ENCODE results near the gene CKS1B.

CKS1B gene

DNA sequence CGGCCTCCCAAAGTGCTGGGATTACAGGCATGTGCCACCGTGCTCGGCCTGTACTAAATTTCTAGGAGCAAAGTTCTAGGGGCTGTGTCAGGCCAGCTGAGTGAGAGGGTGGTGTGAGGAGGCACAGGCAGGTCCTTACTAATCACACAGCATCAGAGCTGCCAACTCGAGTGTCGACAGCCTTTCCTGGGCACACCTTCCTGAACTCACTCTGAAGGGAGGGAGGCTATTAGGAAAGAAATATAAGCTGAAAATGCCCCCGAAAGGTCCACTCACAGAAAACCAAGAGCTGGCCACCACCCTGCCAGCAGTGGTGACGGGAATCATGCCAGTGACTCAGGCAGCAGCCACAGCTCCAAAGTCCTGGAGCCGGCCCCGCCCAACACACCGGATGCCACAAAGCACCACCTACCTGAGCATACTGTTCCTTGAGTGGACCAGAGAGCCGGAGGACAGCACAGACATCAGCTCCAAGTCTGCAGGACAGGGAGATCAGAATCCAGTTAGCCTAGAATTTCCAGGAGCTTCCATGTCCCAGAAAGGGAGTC, 42.5 kb upstream of the CKS1B start:
- H3K9me2 ChIP-seq (replicated peaks; ENCODE audit: insufficient read depth, low read length): no peaks in the 10 kb centered on the region
- no peak for DNase-seq
- no peak overlapping the region for H3K27ac ChIP-seq (ENCODE audit: low read length)
- H3K79me2 ChIP-seq (ENCODE audit: low read length): peaks cover 20% of the 10 kb centered on the region
- H3K27me3 ChIP-seq (replicated peaks; ENCODE audit: insufficient read depth, low read length): no peaks in the 10 kb centered on the region
- H3K9ac ChIP-seq (ENCODE audit: low read length): no peak overlapping the region
- H3K4me3 ChIP-seq (ENCODE audit: low read length): no peak overlapping the region
- peaks cover 10% of the 10 kb centered on the region for H3F3A ChIP-seq (ENCODE audit: insufficient read depth, low read length)
- peaks cover 11% of the 10 kb centered on the region for H3K4me1 ChIP-seq (ENCODE audit: low read length)
- TF ChIP-seq EZH2 (optimal IDR thresholded peaks at IDR 0.05; ENCODE audit: low read depth, low read length) (no peak), EZH2phosphoT487 (IDR thresholded peaks at IDR 0.05; ENCODE audit: low read length) (no peak), CTCF (IDR thresholded peaks at IDR 0.05; ENCODE audit: low read length) (no peak)
- no peak overlapping the region for H3K4me2 ChIP-seq (ENCODE audit: low read depth, low read length)
- no peaks in the 10 kb centered on the region for H4K20me1 ChIP-seq (ENCODE audit: insufficient read depth, low read length)
- H2AFZ ChIP-seq (ENCODE audit: low read length): no peak overlapping the region
- H3K36me3 ChIP-seq (replicated peaks; ENCODE audit: insufficient read depth, low read length): no peaks in the 10 kb centered on the region
- no peaks in the 10 kb centered on the region for H3K9me3 ChIP-seq (replicated peaks; ENCODE audit: insufficient read depth, low read length)

DNA sequence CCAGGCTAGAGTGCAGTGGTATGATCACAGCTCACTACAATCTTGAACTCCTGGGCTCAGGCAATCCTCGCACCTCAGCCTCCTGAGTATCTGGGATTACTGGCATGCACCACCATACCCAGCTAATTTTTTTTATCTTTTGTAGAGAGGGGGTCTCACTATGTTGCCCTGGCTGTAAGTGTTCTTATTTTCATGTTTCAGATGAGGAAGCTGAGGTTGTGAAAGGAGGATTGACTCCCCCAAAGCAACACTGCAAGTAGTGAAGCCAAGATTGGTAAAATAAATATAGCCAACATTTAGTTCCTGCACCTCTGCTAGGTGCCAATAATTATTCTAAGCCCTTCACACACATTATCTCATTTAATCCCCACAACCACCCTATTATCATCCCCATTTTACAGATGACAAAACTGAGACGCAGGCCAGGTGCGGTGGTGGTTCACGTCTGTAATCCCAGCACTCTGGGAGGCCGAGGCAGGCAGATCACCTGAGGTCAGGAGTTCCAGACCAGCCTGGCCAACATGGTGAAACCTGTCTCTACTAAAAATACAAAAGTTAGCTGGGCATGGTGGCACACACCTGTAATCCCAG, 40.0 kb upstream of the CKS1B start:
- no peak for DNase-seq
- no peak overlapping the region for H3K4me2 ChIP-seq (ENCODE audit: low read depth, low read length)
- no peak overlapping the region for H3K9ac ChIP-seq (ENCODE audit: low read length)
- no peaks in the 10 kb centered on the region for H3K27me3 ChIP-seq (replicated peaks; ENCODE audit: insufficient read depth, low read length)
- no peaks in the 10 kb centered on the region for H3K9me3 ChIP-seq (replicated peaks; ENCODE audit: insufficient read depth, low read length)
- H3K27ac ChIP-seq (ENCODE audit: low read length): no peak overlapping the region
- no peaks in the 10 kb centered on the region for H3K9me2 ChIP-seq (replicated peaks; ENCODE audit: insufficient read depth, low read length)
- H3K36me3 ChIP-seq (replicated peaks; ENCODE audit: insufficient read depth, low read length): no peaks in the 10 kb centered on the region
- H3F3A ChIP-seq (ENCODE audit: insufficient read depth, low read length): peaks cover 31% of the 10 kb centered on the region
- H3K79me2 ChIP-seq (ENCODE audit: low read length): peaks cover 27% of the 10 kb centered on the region
- no peaks in the 10 kb centered on the region for H4K20me1 ChIP-seq (ENCODE audit: insufficient read depth, low read length)
- no peak overlapping the region for H2AFZ ChIP-seq (ENCODE audit: low read length)
- peaks cover 27% of the 10 kb centered on the region for H3K4me1 ChIP-seq (ENCODE audit: low read length)
- no peak overlapping the region for H3K4me3 ChIP-seq (ENCODE audit: low read length)
- no peak for TF ChIP-seq CTCF (IDR thresholded peaks at IDR 0.05; ENCODE audit: low read length)
- TF ChIP-seq EZH2phosphoT487 (IDR thresholded peaks at IDR 0.05; ENCODE audit: low read length): no peak
- TF ChIP-seq EZH2 (optimal IDR thresholded peaks at IDR 0.05; ENCODE audit: low read depth, low read length): no peak

- Histone ChIP-seq H3K4me1 (ENCODE audit: low read length) (peaks cover 38% of the 10 kb centered on the region), H3K4me3 (ENCODE audit: low read length) (peak overlapping the region; percentile 68), H3K9me2 (replicated peaks; ENCODE audit: insufficient read depth, low read length) (no peaks in the 10 kb centered on the region), H3K4me2 (ENCODE audit: low read depth, low read length) (peak overlapping the region; percentile 92), H4K20me1 (ENCODE audit: insufficient read depth, low read length) (no peaks in the 10 kb centered on the region), H3K27ac (ENCODE audit: low read length) (peak overlapping the region; percentile 91), H3K79me2 (ENCODE audit: low read length) (peaks cover 31% of the 10 kb centered on the region), H3K36me3 (replicated peaks; ENCODE audit: insufficient read depth, low read length) (no peaks in the 10 kb centered on the region), H3K9me3 (replicated peaks; ENCODE audit: insufficient read depth, low read length) (no peaks in the 10 kb centered on the region), H3F3A (ENCODE audit: insufficient read depth, low read length) (peaks cover 37% of the 10 kb centered on the region), H3K27me3 (replicated peaks; ENCODE audit: insufficient read depth, low read length) (no peaks in the 10 kb centered on the region), H3K9ac (ENCODE audit: low read length) (peak overlapping the region; percentile 94), H2AFZ (ENCODE audit: low read length) (peak overlapping the region; percentile 67)
- TF ChIP-seq CTCF (IDR thresholded peaks at IDR 0.05; ENCODE audit: low read length): no peak
- no peak for TF ChIP-seq EZH2phosphoT487 (IDR thresholded peaks at IDR 0.05; ENCODE audit: low read length)
- TF ChIP-seq EZH2 (optimal IDR thresholded peaks at IDR 0.05; ENCODE audit: low read depth, low read length): no peak
- DNase-seq: no peak
Measured at GRCh38 chr1:154935749-154936554, 38.5 kb upstream of the CKS1B start.
